GM13977 (cell line): ENCODE data around the gene XRCC4.

Experiments
- DNase-seq: peaks from one replicate; pipeline ENCODE4 v3.0.0; 2012; ENCODE audit warnings: low spot score
- in situ Hi-C: fragments of 300-500 bp; cut with MboI; formaldehyde crosslinking; loops from one replicate; pipeline ENCODE4 v1.12.0; 2022; ENCODE audit warnings: low sequenced_read_pairs, low pct_unique_long_range_greater_than_20kb, mixed read lengths, inconsistent platforms; ENCODE audit not compliant: unreplicated experiment
- TF ChIP-seq, protein P1 (sequence below): IDR thresholded peaks from 2 replicates; pipeline ENCODE4 v1.5.1; 2012; ENCODE audit warnings: mild to moderate bottlenecking, control low read depth; ENCODE audit not compliant: insufficient read depth; ENCODE audit errors: extremely low read depth, missing control alignments

XRCC4 gene

DNA sequence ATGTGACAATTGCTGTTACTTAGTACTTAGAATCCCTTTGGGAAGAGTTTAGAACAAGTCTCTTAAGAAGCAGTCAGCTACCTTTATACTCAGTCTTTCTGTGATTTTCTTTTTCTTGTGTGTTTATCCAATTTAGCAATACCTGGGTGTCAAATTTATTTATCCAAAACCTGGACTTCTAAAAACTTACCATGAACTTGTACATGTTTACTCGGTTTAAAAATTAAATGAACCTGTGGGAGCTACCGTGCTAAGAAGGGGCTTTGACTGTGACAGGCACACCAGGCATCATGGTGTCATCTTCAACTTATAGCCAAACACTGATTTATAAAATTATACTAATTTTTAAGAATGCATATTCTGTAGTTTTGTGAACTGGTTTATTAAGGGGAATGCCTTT lies 96.5 kb downstream of the XRCC4 start:
- in situ Hi-C loops = no loop called here
- no peak for DNase-seq
- TF ChIP-seq, protein P1, sequence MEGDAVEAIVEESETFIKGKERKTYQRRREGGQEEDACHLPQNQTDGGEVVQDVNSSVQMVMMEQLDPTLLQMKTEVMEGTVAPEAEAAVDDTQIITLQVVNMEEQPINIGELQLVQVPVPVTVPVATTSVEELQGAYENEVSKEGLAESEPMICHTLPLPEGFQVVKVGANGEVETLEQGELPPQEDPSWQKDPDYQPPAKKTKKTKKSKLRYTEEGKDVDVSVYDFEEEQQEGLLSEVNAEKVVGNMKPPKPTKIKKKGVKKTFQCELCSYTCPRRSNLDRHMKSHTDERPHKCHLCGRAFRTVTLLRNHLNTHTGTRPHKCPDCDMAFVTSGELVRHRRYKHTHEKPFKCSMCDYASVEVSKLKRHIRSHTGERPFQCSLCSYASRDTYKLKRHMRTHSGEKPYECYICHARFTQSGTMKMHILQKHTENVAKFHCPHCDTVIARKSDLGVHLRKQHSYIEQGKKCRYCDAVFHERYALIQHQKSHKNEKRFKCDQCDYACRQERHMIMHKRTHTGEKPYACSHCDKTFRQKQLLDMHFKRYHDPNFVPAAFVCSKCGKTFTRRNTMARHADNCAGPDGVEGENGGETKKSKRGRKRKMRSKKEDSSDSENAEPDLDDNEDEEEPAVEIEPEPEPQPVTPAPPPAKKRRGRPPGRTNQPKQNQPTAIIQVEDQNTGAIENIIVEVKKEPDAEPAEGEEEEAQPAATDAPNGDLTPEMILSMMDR = no peak

DNA sequence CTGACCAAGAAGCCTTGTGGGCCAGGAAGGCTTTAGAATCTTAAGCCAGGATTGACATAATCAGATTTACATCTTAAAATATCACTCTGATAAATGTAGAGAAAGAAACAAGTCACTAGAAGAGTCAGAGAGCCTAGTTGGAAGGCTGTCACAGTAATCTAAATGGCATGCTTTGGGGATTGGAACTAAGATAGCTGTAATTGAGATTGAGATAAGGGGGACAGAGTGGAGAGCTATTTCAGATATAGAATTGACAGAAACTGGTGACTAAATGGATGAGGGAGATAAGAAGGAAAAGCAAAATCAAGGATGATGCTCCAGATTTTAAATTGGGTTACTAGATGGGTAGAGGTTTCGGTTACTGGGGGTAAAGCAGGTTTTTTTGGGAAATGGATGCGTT lies 100.5 kb downstream of the XRCC4 start:
- TF ChIP-seq, protein P1 = no peak

DNA sequence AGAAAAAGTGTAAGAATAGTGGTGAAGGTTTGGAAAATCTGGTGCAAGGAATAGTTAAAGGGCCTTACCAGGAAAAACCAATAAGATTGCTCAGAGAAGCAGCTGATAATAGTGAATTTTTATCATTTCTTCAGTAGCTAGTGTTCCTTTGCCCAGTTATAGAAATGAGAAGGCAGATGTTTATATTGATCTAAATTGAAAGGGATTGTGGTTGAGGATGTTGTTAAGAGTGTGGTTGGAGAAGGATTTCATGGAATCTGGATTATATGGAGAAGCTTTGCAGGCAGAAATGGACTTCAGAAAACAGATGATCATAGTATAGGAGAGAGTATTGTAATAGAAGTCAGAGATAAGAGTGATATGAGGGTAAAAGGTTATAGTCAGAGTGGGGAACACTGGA lies 102.6 kb downstream of the XRCC4 start:
- TF ChIP-seq, protein P1 = no peak
- in situ Hi-C loops = no loop called here
- DNase-seq = no peak

More for the DNA sequence above, 100.5 kb downstream of the XRCC4 start:
- in situ Hi-C loops = no loop called here
- DNase-seq = no peak

DNA sequence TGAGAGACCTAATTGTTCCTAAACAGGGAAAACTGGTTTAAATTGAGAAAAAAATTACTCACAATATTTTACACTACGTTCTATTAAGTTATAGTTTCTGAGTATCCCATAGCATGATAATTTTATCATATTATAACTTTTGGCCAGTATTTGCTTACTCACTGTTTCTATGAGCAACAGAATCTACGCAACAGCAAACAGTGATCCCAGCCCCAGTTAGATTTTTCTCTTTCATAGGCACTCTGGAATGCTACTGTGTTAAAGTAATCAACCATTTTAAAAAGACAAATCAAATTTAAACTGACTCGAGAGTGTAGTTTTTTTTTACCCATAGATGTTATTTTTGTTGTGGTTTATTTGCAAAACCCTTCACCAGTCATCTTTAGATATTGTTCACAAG lies 107.2 kb downstream of the XRCC4 start:
- in situ Hi-C loops = no loop called here
- TF ChIP-seq, protein P1 = no peak
- no peak for DNase-seq

DNA sequence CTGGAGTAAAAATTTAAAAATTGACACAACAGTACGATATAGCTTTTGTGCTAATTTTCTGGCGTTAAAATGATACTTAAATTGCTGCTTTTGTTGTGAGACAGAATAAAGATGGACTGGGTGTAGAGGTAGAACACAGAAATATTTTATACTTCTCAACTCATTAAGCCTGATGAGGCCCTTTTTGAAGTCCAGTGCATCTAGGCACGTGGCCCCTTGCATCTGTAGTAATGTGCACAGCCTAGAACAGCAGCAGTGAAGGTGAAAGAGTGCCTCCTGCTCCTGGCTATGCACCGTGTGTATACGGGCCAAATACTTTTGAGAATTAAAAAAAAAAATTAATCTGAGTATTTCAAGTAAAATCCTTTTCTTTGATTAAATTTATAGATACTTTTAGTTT lies 115.6 kb downstream of the XRCC4 start:
- TF ChIP-seq, protein P1 = no peak
- in situ Hi-C loops = no loop called here
- no peak for DNase-seq

DNA sequence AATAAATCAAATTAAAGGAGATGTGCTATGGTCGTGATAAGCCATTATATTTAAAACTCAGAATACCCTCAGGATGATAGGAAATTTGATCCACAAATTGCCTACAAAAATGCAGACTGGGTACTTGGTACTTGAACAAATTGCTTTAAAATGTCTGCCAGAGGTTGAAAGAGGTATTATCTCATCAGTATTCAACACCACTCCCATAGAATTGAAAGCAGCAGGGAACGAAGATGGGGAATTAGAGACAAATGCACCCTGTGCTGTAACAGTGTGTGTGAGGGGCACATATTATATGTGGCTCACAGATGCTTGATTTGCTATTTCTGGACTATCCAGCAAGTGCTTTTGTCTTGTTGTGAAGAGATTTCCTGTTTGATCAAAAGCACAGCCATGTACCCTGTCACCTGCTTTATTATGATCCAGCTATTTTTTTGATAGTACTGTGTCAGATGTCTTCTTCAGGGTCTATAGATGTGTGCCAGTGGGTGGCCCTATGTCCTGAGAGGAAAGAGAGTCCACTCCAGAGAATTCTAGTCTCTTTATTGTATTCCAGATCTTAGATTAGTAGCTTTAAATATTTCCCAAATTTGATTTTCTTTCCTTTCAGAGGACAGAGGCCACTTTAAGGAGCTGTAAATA lies 120.1 kb downstream of the XRCC4 start:
- in situ Hi-C loops = no loop called here
- no peak for DNase-seq
- TF ChIP-seq, protein P1 = no peak
